ENCODE results near the gene BMP10. TPM values are rescaled to one million over a fixed set of nuclear protein-coding genes. Genes with fewer than 3 reads are reported as not detected.

Gene BMP10, protein sequence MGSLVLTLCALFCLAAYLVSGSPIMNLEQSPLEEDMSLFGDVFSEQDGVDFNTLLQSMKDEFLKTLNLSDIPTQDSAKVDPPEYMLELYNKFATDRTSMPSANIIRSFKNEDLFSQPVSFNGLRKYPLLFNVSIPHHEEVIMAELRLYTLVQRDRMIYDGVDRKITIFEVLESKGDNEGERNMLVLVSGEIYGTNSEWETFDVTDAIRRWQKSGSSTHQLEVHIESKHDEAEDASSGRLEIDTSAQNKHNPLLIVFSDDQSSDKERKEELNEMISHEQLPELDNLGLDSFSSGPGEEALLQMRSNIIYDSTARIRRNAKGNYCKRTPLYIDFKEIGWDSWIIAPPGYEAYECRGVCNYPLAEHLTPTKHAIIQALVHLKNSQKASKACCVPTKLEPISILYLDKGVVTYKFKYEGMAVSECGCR
- total RNA-seq (2016; rRNA removed; fragmentation: Illumina TruSeq; extraction: Trizol) (not detected in 2 replicates), polyA plus RNA-seq (2011; rRNA removed) (not detected in 2 replicates), polyA minus RNA-seq (2011; rRNA and poly(A)+ RNA removed; ENCODE audit: low replicate concordance) (not detected in 2 replicates), Bru-seq, nascent RNA (not detected), BruChase-seq, experiment 1, labeled RNA remaining after a 6-hour chase (not detected), BruChase-seq, experiment 2, labeled RNA remaining after a 2-hour chase (not detected)
- not detected in 2 replicates for total RNA-seq (2016; cell fraction: cytosol; rRNA removed; fragmentation: Illumina TruSeq; extraction: Trizol; ENCODE audit: low read depth)
- total RNA-seq (2016; cell fraction: insoluble cytoplasmic fraction; rRNA removed; fragmentation: Illumina TruSeq; extraction: Trizol), result not detected in 2 replicates
- total RNA-seq (2016; cell fraction: membrane; rRNA removed; fragmentation: Illumina TruSeq; extraction: Trizol), result not detected in 2 replicates
- not detected in 2 replicates for total RNA-seq (2016; cell fraction: nucleus; rRNA removed; fragmentation: Illumina TruSeq; extraction: Trizol)
- polyA plus RNA-seq (2011; cell fraction: cytosol; rRNA removed), result not detected in 2 replicates
- polyA plus RNA-seq (2011; cell fraction: nucleus; rRNA removed), result not detected in 2 replicates
- polyA plus RNA-seq (2012), result not detected in 2 replicates
- not detected in 2 replicates for polyA plus RNA-seq (2016; cell fraction: cytosol; fragmentation: Illumina TruSeq; extraction: Trizol; ENCODE audit: low read depth)
- polyA plus RNA-seq (2016; cell fraction: insoluble cytoplasmic fraction; fragmentation: Illumina TruSeq; extraction: Trizol; ENCODE audit: low read depth), result not detected in 2 replicates
- not detected in 2 replicates for polyA plus RNA-seq (2016; cell fraction: membrane; fragmentation: Illumina TruSeq; extraction: Trizol; ENCODE audit: low read depth)
- polyA plus RNA-seq (2016; cell fraction: nucleus; fragmentation: Illumina TruSeq; extraction: Trizol; ENCODE audit: insufficient read depth, low read depth), result not detected in 2 replicates
- polyA minus RNA-seq (2011; cell fraction: cytosol; rRNA and poly(A)+ RNA removed), result not detected in 2 replicates
- not detected in 2 replicates for polyA minus RNA-seq (2011; cell fraction: nucleus; rRNA and poly(A)+ RNA removed)
- long read RNA-seq, experiment 1, result 0 reads
- long read RNA-seq, experiment 2, result 0 reads

DNA sequence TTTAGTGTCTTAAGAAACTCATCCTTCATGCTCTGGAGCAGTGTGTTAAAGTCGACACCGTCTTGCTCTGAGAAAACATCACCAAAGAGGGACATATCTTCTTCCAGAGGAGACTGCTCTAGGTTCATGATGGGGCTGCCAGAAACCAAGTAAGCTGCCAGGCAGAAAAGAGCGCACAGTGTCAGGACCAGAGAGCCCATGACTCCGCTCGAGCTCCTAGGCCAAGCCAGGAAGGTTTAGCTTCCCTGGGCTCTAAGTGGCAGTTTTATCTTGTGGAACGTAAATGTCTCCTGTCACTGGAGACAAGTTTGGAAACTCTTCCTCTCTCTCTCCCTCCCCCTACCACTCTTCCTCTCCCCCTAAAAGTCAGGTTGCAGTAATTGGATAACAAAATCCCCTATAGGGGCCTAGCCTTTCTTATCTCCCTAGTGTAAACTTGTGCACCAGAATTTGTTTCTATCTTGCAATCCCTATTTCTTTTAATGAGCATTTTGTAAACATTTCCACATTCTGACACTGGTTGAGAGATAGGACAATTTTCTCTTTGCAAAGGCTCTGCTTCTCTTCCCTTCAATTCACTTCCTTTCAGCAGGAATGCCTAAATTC is at the start of gene BMP10:
Gene BMP10, minus strand, starts transcription at position 239 of the 606 bp plus-strand sequence. Its CDS starts 39 bp downstream, at position 200.
- FAIRE-seq, result no peak
- TF ChIP-seq ZNF30 (CRISPR knock-in tag; IDR thresholded peaks at IDR 0.05), result no peak
- TF ChIP-seq FOXK2 (IDR thresholded peaks at IDR 0.05), result no peak
- no peak for TF ChIP-seq RFX3 (CRISPR knock-in tag; IDR thresholded peaks at IDR 0.05)
- TF ChIP-seq CBX5 (CRISPR knock-in tag; IDR thresholded peaks at IDR 0.05; ENCODE audit: borderline replicate concordance), result no peak
- TF ChIP-seq RNF2 (conservative IDR thresholded peaks at IDR 0.05; ENCODE audit: low read depth), result no peak
- TF ChIP-seq ZNF589 (CRISPR knock-in tag; conservative IDR thresholded peaks at IDR 0.05), result no peak
- TF ChIP-seq MIXL1 (CRISPR knock-in tag; IDR thresholded peaks at IDR 0.05), result no peak
- TF ChIP-seq THYN1 (CRISPR knock-in tag; IDR thresholded peaks at IDR 0.05; ENCODE audit: borderline replicate concordance, low read depth), result no peak
- no peak for TF ChIP-seq NONO (IDR thresholded peaks at IDR 0.05)
- no peak for TF ChIP-seq NONO (CRISPR knock-in tag; conservative IDR thresholded peaks at IDR 0.05)
- TF ChIP-seq, protein P1, sequence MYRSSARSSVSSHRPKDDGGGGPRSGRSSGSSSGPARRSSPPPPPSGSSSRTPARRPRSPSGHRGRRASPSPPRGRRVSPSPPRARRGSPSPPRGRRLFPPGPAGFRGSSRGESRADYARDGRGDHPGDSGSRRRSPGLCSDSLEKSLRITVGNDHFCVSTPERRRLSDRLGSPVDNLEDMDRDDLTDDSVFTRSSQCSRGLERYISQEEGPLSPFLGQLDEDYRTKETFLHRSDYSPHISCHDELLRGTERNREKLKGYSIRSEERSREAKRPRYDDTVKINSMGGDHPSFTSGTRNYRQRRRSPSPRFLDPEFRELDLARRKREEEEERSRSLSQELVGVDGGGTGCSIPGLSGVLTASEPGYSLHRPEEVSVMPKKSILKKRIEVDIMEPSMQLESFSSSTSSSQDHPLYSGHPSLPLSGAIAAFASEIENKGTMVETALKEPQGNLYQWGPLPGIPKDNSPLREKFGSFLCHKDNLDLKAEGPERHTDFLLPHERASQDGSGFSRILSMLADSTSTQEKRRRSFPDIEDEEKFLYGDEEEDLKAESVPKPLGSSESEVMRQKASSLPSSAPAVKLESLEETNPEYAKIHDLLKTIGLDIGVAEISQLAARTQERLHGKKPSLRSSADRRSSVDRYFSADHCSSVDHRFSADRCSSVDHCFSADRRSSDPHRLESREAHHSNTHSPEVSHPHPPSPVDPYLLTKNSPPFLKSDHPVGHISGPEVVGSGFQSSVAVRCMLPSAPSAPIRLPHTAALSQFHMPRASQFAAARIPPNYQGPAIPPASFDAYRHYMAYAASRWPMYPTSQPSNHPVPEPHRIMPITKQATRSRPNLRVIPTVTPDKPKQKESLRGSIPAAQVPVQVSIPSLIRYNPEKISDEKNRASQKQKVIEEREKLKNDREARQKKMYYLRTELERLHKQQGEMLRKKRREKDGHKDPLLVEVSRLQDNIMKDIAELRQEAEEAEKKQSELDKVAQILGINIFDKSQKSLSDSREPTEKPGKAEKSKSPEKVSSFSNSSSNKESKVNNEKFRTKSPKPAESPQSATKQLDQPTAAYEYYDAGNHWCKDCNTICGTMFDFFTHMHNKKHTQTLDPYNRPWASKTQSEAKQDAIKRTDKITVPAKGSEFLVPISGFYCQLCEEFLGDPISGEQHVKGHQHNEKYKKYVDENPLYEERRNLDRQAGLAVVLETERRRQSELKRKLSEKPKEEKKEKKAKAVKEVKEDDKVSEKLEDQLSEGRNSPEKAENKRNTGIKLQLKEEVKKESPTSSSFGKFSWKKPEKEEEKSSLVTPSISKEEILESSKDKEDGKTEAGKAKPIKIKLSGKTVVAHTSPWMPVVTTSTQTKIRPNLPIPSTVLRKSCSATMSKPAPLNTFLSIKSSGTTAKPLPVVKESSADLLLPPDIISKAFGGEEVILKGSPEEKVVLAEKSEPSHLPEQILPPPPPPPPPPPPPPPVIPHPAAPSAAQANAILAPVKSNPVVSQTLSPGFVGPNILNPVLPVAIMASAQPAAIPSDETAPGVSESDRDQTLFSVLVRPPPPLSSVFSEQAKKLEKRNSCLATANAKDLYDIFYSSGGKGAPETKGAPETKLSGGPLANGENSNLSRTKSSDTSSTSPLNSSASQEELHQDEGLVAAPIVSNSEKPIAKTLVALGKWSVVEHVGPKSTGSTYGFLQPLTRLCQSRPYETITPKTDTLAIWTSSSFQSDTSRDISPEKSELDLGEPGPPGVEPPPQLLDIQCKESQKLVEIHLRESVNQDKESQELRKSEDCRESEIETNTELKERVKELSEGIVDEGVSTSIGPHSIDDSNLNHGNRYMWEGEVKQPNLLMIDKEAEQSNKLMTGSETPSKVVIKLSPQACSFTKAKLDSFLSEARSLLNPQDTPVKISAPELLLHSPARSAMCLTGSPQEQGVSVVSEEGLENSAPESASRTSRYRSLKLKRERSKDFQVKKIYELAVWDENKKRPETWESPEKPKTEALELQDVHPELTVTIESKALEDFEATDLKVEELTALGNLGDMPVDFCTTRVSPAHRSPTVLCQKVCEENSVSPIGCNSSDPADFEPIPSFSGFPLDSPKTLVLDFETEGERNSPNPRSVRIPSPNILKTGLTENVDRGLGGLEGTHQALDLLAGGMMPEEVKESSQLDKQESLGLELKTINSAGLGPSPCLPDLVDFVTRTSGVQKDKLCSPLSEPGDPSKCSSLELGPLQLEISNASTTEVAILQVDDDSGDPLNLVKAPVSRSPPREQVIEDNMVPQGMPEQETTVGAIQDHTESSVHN (CRISPR knock-in tag; IDR thresholded peaks at IDR 0.05), result no peak
- no peak for TF ChIP-seq ZNF816 (CRISPR knock-in tag; IDR thresholded peaks at IDR 0.05; ENCODE audit: borderline replicate concordance)

More for the DNA sequence above, at the start of gene BMP10:
- no peak within 1 kb of the TSS for H3K4me2 ChIP-seq (ENCODE audit: low read depth, low read length)
- H2AFZ ChIP-seq (ENCODE audit: low read length), result no peak within 1 kb of the TSS
- DNase-seq (ENCODE audit: low spot score) (no peak), ATAC-seq (no peak)
- H3K9ac ChIP-seq (ENCODE audit: insufficient read depth, low read depth, low read length), result no peak within 1 kb of the TSS
- H3K4me3 ChIP-seq (replicated peaks in 1 of 3; ENCODE audit: insufficient read depth in 1 of 3, low read depth in 2 of 3, low read length in 3 of 3), result no peak within 1 kb of the TSS
- H3K4me1 ChIP-seq (ENCODE audit: insufficient read depth, low read length), result no peaks in the 10 kb centered on the region
- BruUV-seq (replicated peaks), result no TSS peak
- WGBS (ENCODE audit: low lambda C conversion rate), result 21% methylated on average over 6 of the region's 6 CpGs
- H4K20me1 ChIP-seq (ENCODE audit: insufficient read depth, low read length), result no peaks in the 10 kb centered on the region
- no peaks in the 10 kb centered on the region for H3K9me3 ChIP-seq (ENCODE audit: low read length)
- no peaks in the 10 kb centered on the region for H3K36me3 ChIP-seq (replicated peaks in 1 of 2; ENCODE audit: control insufficient read depth in 1 of 2, insufficient read depth in 2 of 2, low read length in 2 of 2)
- H3K79me2 ChIP-seq (ENCODE audit: insufficient read depth, low read length), result no peaks in the 10 kb centered on the region
- ChIA-PET POLR2A (no interaction called here), CTCF (ENCODE audit: low intra/inter-chr PET ratio, low total read pairs) (no interaction called here)
- in situ Hi-C loops (cut with HindIII; ENCODE audit: extremely low pct_ligation_motif_present, low pct_unique_long_range_greater_than_20kb), result no loop called here
- intact Hi-C loops (cut with micrococcal nuclease; ENCODE audit: unreplicated experiment), result no loop called here
- H3K27me3 ChIP-seq (ENCODE audit: control insufficient read depth in 1 of 2, insufficient read depth in 2 of 2, low read length in 2 of 2), result peaks cover 0 to 12% of the 10 kb centered on the region in 2 experiments; a peak in 3 of 5 replicates
- no peak within 1 kb of the TSS for H3K27ac ChIP-seq (ENCODE audit: extremely low read length, insufficient read depth, low read length)

All from HepG2 (cell line).